ENCODE measurements around the gene BUB1B. TPM values are rescaled to one million over a fixed set of nuclear protein-coding genes. Genes with fewer than 3 reads are reported as not detected.

BUB1B gene
- polyA plus RNA-seq, 1 donor from 2014 or later, result 50.0 TPM

DNA sequence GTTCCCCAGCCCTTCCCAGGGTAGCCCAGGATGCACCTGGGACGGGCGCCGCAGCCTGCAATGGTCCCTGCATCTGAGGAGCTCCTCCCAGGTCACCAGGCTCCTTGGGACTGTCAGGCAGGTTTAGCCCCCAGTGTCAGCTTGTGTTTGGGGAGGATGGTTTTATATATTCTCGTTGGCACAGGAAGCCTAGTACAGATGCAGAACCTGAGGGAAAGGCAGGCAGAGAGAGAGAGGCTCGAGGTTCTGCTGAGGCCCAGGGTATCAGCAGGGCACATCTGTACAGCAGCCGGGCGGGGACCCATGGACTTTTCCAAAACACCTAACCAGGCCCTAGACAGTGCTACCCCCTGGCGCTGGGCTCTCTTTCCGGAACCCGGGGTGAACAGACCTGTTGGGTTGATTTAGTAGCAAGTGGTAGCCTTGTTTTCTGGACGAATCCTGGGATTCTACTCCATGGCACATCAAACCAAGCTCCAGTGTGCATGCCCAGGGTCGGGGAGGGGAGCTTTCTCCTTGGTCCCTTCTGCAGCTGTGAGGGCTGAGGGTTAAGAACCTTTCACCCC lies 86.6 kb downstream of the BUB1B start:
- Histone ChIP-seq H3K36me3 (ENCODE audit: insufficient read depth, low read length) (no peaks in the 10 kb centered on the region), H3K4me2 (ENCODE audit: low read length) (no peak overlapping the region), H3K4me3 (ENCODE audit: low read length) (no peak overlapping the region), H3K9me2 (ENCODE audit: insufficient read depth, low read length) (no peaks in the 10 kb centered on the region), H4K20me1 (ENCODE audit: insufficient read depth) (no peaks in the 10 kb centered on the region), H3K27me3 (ENCODE audit: insufficient read depth, low read depth, low read length) (peaks cover 24% of the 10 kb centered on the region), H3K79me2 (replicated peaks; ENCODE audit: insufficient read depth, low read length) (no peaks in the 10 kb centered on the region), H3K9me3 (ENCODE audit: low read length) (no peaks in the 10 kb centered on the region), H3K9ac (ENCODE audit: low read length) (no peak overlapping the region), H3F3A (ENCODE audit: insufficient read depth, low read length, poor library complexity, severe bottlenecking) (no peaks in the 10 kb centered on the region), H2AFZ (ENCODE audit: low read depth, low read length) (no peak overlapping the region), H3K27ac (ENCODE audit: low read length) (no peak overlapping the region)
- TF ChIP-seq, protein P1, sequence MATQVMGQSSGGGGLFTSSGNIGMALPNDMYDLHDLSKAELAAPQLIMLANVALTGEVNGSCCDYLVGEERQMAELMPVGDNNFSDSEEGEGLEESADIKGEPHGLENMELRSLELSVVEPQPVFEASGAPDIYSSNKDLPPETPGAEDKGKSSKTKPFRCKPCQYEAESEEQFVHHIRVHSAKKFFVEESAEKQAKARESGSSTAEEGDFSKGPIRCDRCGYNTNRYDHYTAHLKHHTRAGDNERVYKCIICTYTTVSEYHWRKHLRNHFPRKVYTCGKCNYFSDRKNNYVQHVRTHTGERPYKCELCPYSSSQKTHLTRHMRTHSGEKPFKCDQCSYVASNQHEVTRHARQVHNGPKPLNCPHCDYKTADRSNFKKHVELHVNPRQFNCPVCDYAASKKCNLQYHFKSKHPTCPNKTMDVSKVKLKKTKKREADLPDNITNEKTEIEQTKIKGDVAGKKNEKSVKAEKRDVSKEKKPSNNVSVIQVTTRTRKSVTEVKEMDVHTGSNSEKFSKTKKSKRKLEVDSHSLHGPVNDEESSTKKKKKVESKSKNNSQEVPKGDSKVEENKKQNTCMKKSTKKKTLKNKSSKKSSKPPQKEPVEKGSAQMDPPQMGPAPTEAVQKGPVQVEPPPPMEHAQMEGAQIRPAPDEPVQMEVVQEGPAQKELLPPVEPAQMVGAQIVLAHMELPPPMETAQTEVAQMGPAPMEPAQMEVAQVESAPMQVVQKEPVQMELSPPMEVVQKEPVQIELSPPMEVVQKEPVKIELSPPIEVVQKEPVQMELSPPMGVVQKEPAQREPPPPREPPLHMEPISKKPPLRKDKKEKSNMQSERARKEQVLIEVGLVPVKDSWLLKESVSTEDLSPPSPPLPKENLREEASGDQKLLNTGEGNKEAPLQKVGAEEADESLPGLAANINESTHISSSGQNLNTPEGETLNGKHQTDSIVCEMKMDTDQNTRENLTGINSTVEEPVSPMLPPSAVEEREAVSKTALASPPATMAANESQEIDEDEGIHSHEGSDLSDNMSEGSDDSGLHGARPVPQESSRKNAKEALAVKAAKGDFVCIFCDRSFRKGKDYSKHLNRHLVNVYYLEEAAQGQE (IDR thresholded peaks at IDR 0.05; ENCODE audit: borderline replicate concordance), result no peak
- TF ChIP-seq CTCF (IDR thresholded peaks at IDR 0.05; ENCODE audit: poor library complexity, severe bottlenecking) (no peak), POLR2AphosphoS5 (IDR thresholded peaks at IDR 0.05) (no peak), EP300 (conservative IDR thresholded peaks at IDR 0.05; ENCODE audit: poor library complexity, severe bottlenecking) (no peak), MXI1 (conservative IDR thresholded peaks at IDR 0.05; ENCODE audit: poor library complexity, severe bottlenecking) (no peak), RAD21 (conservative IDR thresholded peaks at IDR 0.05) (no peak), SMC3 (conservative IDR thresholded peaks at IDR 0.05; ENCODE audit: poor library complexity) (no peak), EZH2 (IDR thresholded peaks at IDR 0.05; ENCODE audit: borderline replicate concordance, insufficient read depth, low read length, poor library complexity, severe bottlenecking) (no peak), TAF1 (IDR thresholded peaks at IDR 0.05; ENCODE audit: low read depth) (no peak)

DNA sequence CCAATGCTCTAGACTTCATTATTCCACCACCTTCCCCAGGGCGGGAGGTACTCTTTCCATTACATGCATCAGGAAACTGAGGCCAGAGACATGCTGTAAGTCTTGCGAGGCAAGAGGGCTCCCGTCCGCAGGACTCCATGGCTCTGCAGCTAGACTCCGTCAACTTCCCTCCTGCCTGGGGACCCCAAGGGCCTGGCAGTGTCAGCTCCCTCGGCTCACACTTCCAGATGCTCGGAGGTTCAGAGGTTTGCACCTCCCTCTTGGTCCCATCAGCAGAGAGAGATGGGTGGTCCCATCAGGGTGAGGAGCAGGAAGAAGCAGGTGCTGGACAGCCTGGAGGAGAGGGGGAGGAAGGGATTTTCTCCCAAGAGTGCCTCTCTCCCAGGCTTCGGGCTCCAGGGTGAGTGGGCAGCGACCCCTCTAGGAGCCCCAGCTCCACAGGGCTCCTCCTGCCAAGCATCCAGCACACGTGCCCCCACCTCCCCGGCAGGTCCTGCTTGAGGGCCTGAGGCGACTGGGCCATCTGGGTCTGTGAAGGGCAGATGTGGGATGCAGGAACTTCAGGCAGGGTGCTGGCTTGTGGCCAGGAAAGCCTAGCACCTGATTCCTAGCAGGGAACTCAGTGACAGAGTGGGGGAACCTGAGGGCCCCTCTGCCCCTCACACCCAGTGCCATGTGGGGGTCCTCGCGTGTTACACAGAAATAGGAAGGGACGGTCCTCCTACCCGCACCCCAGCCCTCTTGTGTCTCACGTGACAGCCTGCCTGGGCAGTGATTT lies 87.3 kb downstream of the BUB1B start:
- no peak overlapping the region for H3K4me2 ChIP-seq (ENCODE audit: low read length)
- no peaks in the 10 kb centered on the region for H3K79me2 ChIP-seq (replicated peaks; ENCODE audit: insufficient read depth, low read length)
- peaks cover 31% of the 10 kb centered on the region for H3K27me3 ChIP-seq (ENCODE audit: insufficient read depth, low read depth, low read length)
- TF ChIP-seq EP300 (conservative IDR thresholded peaks at IDR 0.05; ENCODE audit: poor library complexity, severe bottlenecking) (no peak), MXI1 (conservative IDR thresholded peaks at IDR 0.05; ENCODE audit: poor library complexity, severe bottlenecking) (no peak), SMC3 (conservative IDR thresholded peaks at IDR 0.05; ENCODE audit: poor library complexity) (no peak), EZH2 (IDR thresholded peaks at IDR 0.05; ENCODE audit: borderline replicate concordance, insufficient read depth, low read length, poor library complexity, severe bottlenecking) (no peak)
- TF ChIP-seq, protein P1 (IDR thresholded peaks at IDR 0.05; ENCODE audit: borderline replicate concordance), result no peak
- H3K4me3 ChIP-seq (ENCODE audit: low read length), result no peak overlapping the region
- no peak overlapping the region for H2AFZ ChIP-seq (ENCODE audit: low read depth, low read length)
- H3F3A ChIP-seq (ENCODE audit: insufficient read depth, low read length, poor library complexity, severe bottlenecking), result no peaks in the 10 kb centered on the region
- no peaks in the 10 kb centered on the region for H3K9me3 ChIP-seq (ENCODE audit: low read length)
- no peaks in the 10 kb centered on the region for H3K9me2 ChIP-seq (ENCODE audit: insufficient read depth, low read length)
- H3K27ac ChIP-seq (ENCODE audit: low read length), result no peak overlapping the region
- no peaks in the 10 kb centered on the region for H4K20me1 ChIP-seq (ENCODE audit: insufficient read depth)
- no peak overlapping the region for H3K9ac ChIP-seq (ENCODE audit: low read length)
- no peaks in the 10 kb centered on the region for H3K36me3 ChIP-seq (ENCODE audit: insufficient read depth, low read length)
